ENCODE data around the gene TLX3. TPM values are rescaled to one million over a fixed set of nuclear protein-coding genes. Genes with fewer than 3 reads are reported as not detected.

Gene TLX3
- total RNA-seq, 1 experiment from 2014 or later: not detected

GRCh38 chr5:171351536-171352073 lies 42.6 kb downstream of the TLX3 start:
- Histone ChIP-seq H3K9me3 (ENCODE audit: control insufficient read depth, insufficient read depth, low read depth, low read length) (no peaks in the 10 kb centered on the region), H3K36me3 (ENCODE audit: control insufficient read depth, insufficient read depth, low read length) (no peaks in the 10 kb centered on the region), H3K4me3 (ENCODE audit: low read depth in 2 of 2, low read length in 2 of 2) (no peak overlapping the region), H3K4me1 (ENCODE audit: control insufficient read depth, insufficient read depth, low read length) (no peaks in the 10 kb centered on the region), H3K27ac (ENCODE audit: low read length) (no peak overlapping the region), H3K27me3 (ENCODE audit: control insufficient read depth, insufficient read depth, low read length) (no peaks in the 10 kb centered on the region)
- BruUV-seq (replicated peaks): no TSS peak
- TF ChIP-seq CTCF (IDR thresholded peaks at IDR 0.05) (no peak), REST (IDR thresholded peaks at IDR 0.05; ENCODE audit: insufficient read depth in 1 of 2, low read depth in 2 of 2, low read length in 1 of 2) (no peak), SIN3A (IDR thresholded peaks at IDR 0.05; ENCODE audit: borderline replicate concordance, insufficient read depth, low read depth, low read length) (no peak), POLR2AphosphoS5 (IDR thresholded peaks at IDR 0.05; ENCODE audit: low read depth, low read length) (no peak), TCF7L2 (IDR thresholded peaks at IDR 0.05; ENCODE audit: low read depth, low read length) (no peak)
- ChIA-PET CTCF (no interaction called here), POLR2A (no interaction called here)
- in situ Hi-C loops (cut with HindIII; ENCODE audit: low pct_unique_long_range_greater_than_20kb, low sequenced_read_pairs): no loop called here
- ATAC-seq (no peak), DNase-seq (ENCODE audit: low read depth, low spot score) (no peak)
- intact Hi-C loops (cut with micrococcal nuclease; ENCODE audit: unreplicated experiment): no loop called here

- no TSS peak for BruUV-seq (replicated peaks)
- Histone ChIP-seq H3K4me3 (ENCODE audit: low read depth in 2 of 2, low read length in 2 of 2) (no peak overlapping the region), H3K27me3 (ENCODE audit: control insufficient read depth, insufficient read depth, low read length) (no peaks in the 10 kb centered on the region), H3K4me1 (ENCODE audit: control insufficient read depth, insufficient read depth, low read length) (no peaks in the 10 kb centered on the region), H3K27ac (ENCODE audit: low read length) (no peak overlapping the region), H3K9me3 (ENCODE audit: control insufficient read depth, insufficient read depth, low read depth, low read length) (no peaks in the 10 kb centered on the region), H3K36me3 (ENCODE audit: control insufficient read depth, insufficient read depth, low read length) (no peaks in the 10 kb centered on the region)
- ATAC-seq (no peak), DNase-seq (ENCODE audit: low read depth, low spot score) (no peak)
- ChIA-PET POLR2A (interaction anchor here (0.7 kb wide), 1 partner anchor 15 kb away, joined by 6 read pairs; no protein-coding TSS in a partner anchor), CTCF (no interaction called here)
- intact Hi-C loops (cut with micrococcal nuclease; ENCODE audit: unreplicated experiment) (no loop called here), in situ Hi-C loops (cut with HindIII; ENCODE audit: low pct_unique_long_range_greater_than_20kb, low sequenced_read_pairs) (no loop called here)
- TF ChIP-seq SIN3A (IDR thresholded peaks at IDR 0.05; ENCODE audit: borderline replicate concordance, insufficient read depth, low read depth, low read length) (no peak), CTCF (IDR thresholded peaks at IDR 0.05) (no peak), REST (IDR thresholded peaks at IDR 0.05; ENCODE audit: insufficient read depth in 1 of 2, low read depth in 2 of 2, low read length in 1 of 2) (no peak), POLR2AphosphoS5 (IDR thresholded peaks at IDR 0.05; ENCODE audit: low read depth, low read length) (no peak), TCF7L2 (IDR thresholded peaks at IDR 0.05; ENCODE audit: low read depth, low read length) (no peak)
These were observed 46.3 kb downstream of the TLX3 start for GRCh38 chr5:171355302-171355724.
